Esophagus squamous epithelium (tissue), 4 donors: ENCODE results near the gene INPP4B.

Experiments used
- CTCF ChIP-seq, 6 experiments: fragments of 450-650 bp in 4 of 6; fragments of 200-600 bp in 2 of 6; sonication (generic) in 2 of 6; IDR thresholded peaks; one replicate each; pipeline ENCODE4 v1.5.1; 2016 to 2019; ENCODE audit warnings: antibody characterized with exemption in 6 of 6, mild to moderate bottlenecking in 4 of 6, moderate library complexity in 4 of 6
- POLR2A ChIP-seq, 4 donors: fragments of 450-650 bp; IDR thresholded peaks; one replicate each; pipeline ENCODE4 v1.6.1; 2017; ENCODE audit warnings: antibody characterized with exemption in 4 of 4, mild to moderate bottlenecking in 4 of 4, moderate library complexity in 3 of 4

- TF ChIP-seq CTCF (IDR thresholded peaks at IDR 0.05) (no peak), POLR2A (IDR thresholded peaks at IDR 0.05) (no peak)
Observed at GRCh38 chr4:142600952-142601351, 245.1 kb downstream of the INPP4B start.
